HEK293 (cell line): ENCODE results near the gene PRXL2C.
A peak's percentile ranks its signal among the peaks of the same experiment; 100 is the strongest.

ENCODE experiments used
- GFI1B ChIP-seq: fragments of 450-650 bp; formaldehyde crosslinking; IDR thresholded peaks from 2 replicates; pipeline ENCODE4 v1.5.1; 2016; ENCODE audit warnings: missing biosample characterization, missing genetic modification characterization
- HOXA7 ChIP-seq: sonication (generic); formaldehyde crosslinking; IDR thresholded peaks from 2 replicates; pipeline ENCODE4 v1.8.1; 2022; ENCODE audit warnings: missing genetic modification reagents, borderline replicate concordance
- KLF1 ChIP-seq: fragments of 450-650 bp; formaldehyde crosslinking; IDR thresholded peaks from 2 replicates; pipeline ENCODE4 v1.5.1; 2016; ENCODE audit warnings: missing biosample characterization, missing genetic modification characterization
- KLF7 ChIP-seq: fragments of 450-650 bp; formaldehyde crosslinking; IDR thresholded peaks from 2 replicates; pipeline ENCODE4 v1.5.1; 2016; ENCODE audit warnings: missing biosample characterization, missing genetic modification characterization, borderline replicate concordance
- MEIS1 ChIP-seq: sonication (generic); formaldehyde crosslinking; IDR thresholded peaks from 2 replicates; pipeline ENCODE4 v1.8.1; 2022; ENCODE audit warnings: missing genetic modification reagents, mild to moderate bottlenecking, borderline replicate concordance
- OSR2 ChIP-seq: fragments of 450-650 bp; formaldehyde crosslinking; IDR thresholded peaks from 2 replicates; pipeline ENCODE4 v1.5.1; 2016; ENCODE audit warnings: missing biosample characterization, missing genetic modification characterization
- SP2 ChIP-seq: fragments of 450-650 bp; formaldehyde crosslinking; IDR thresholded peaks from 2 replicates; pipeline ENCODE4 v1.5.1; 2016; ENCODE audit warnings: missing biosample characterization, missing genetic modification characterization
- TCF7L2 ChIP-seq: IDR thresholded peaks from 2 replicates; pipeline ENCODE4 v1.6.1; 2011; ENCODE audit warnings: low read depth, mild to moderate bottlenecking, inconsistent platforms, low read length, moderate library complexity, borderline replicate concordance
- TRIM28 ChIP-seq: IDR thresholded peaks from 2 replicates; pipeline ENCODE4 v1.6.1; 2011; ENCODE audit warnings: low read length, control low read depth, borderline replicate concordance
- ZBTB1 ChIP-seq: fragments of 450-650 bp; formaldehyde crosslinking; IDR thresholded peaks from 2 replicates; pipeline ENCODE4 v1.5.1; 2016; ENCODE audit warnings: missing biosample characterization, missing genetic modification characterization
- ZBTB17 ChIP-seq: fragments of 450-650 bp; formaldehyde crosslinking; IDR thresholded peaks from 2 replicates; pipeline ENCODE4 v1.5.1; 2016; ENCODE audit warnings: missing biosample characterization, missing genetic modification characterization
- ZBTB7A ChIP-seq: fragments of 450-650 bp; formaldehyde crosslinking; IDR thresholded peaks from 2 replicates; pipeline ENCODE4 v1.5.1; 2016; ENCODE audit warnings: low read depth, missing biosample characterization, missing genetic modification characterization
- ZFP37 ChIP-seq: fragments of 450-650 bp; formaldehyde crosslinking; IDR thresholded peaks from 2 replicates; pipeline ENCODE4 v1.5.1; 2016; ENCODE audit warnings: missing biosample characterization, missing genetic modification characterization
- ZIC2 ChIP-seq: fragments of 450-650 bp; formaldehyde crosslinking; IDR thresholded peaks from 2 replicates; pipeline ENCODE4 v1.5.1; 2016; ENCODE audit warnings: missing biosample characterization, missing genetic modification characterization
- ZNF112 ChIP-seq: fragments of 450-650 bp; formaldehyde crosslinking; IDR thresholded peaks from 2 replicates; pipeline ENCODE4 v1.5.0; 2017; ENCODE audit warnings: missing biosample characterization, missing genetic modification characterization
- ZNF132 ChIP-seq: fragments of 450-650 bp; formaldehyde crosslinking; IDR thresholded peaks from 2 replicates; pipeline ENCODE4 v1.5.1; 2017; ENCODE audit warnings: missing biosample characterization, missing genetic modification characterization, borderline replicate concordance
- ZNF16 ChIP-seq: fragments of 450-650 bp; formaldehyde crosslinking; IDR thresholded peaks from 2 replicates; pipeline ENCODE4 v1.5.1; 2016; ENCODE audit warnings: low read depth, missing biosample characterization, missing genetic modification characterization
- ZNF174 ChIP-seq: fragments of 450-650 bp; formaldehyde crosslinking; IDR thresholded peaks from 2 replicates; pipeline ENCODE4 v1.5.0; 2017; ENCODE audit warnings: missing biosample characterization, mild to moderate bottlenecking, missing genetic modification characterization
- ZNF23 ChIP-seq: fragments of 450-650 bp; formaldehyde crosslinking; IDR thresholded peaks from 2 replicates; pipeline ENCODE4 v1.5.1; 2016; ENCODE audit warnings: missing biosample characterization, missing genetic modification characterization, borderline replicate concordance
- ZNF248 ChIP-seq: fragments of 450-650 bp; formaldehyde crosslinking; IDR thresholded peaks from 2 replicates; pipeline ENCODE4 v1.5.1; 2017; ENCODE audit warnings: missing biosample characterization, missing genetic modification characterization
- ZNF292 ChIP-seq: fragments of 450-650 bp; formaldehyde crosslinking; IDR thresholded peaks from 2 replicates; pipeline ENCODE4 v1.5.1; 2016; ENCODE audit warnings: low read depth, missing biosample characterization, missing genetic modification characterization, borderline replicate concordance
- ZNF501 ChIP-seq: fragments of 450-650 bp; formaldehyde crosslinking; IDR thresholded peaks from 2 replicates; pipeline ENCODE4 v1.5.1; 2016; ENCODE audit warnings: missing biosample characterization, missing genetic modification characterization
- ZNF555 ChIP-seq: fragments of 450-650 bp; formaldehyde crosslinking; conservative IDR thresholded peaks from 2 replicates; pipeline ENCODE4 v1.5.1; 2017; ENCODE audit warnings: missing biosample characterization, mild to moderate bottlenecking, missing genetic modification characterization, inconsistent platforms
- ZNF621 ChIP-seq: fragments of 450-650 bp; formaldehyde crosslinking; IDR thresholded peaks from 2 replicates; pipeline ENCODE4 v1.5.1; 2017; ENCODE audit warnings: missing biosample characterization, missing genetic modification characterization
- ZNF623 ChIP-seq: fragments of 450-650 bp; formaldehyde crosslinking; IDR thresholded peaks from 2 replicates; pipeline ENCODE4 v1.5.1; 2016; ENCODE audit warnings: missing biosample characterization, missing genetic modification characterization
- ZNF626 ChIP-seq: fragments of 450-650 bp; sonication (Bioruptor Pico); formaldehyde crosslinking; IDR thresholded peaks from 2 replicates; pipeline ENCODE4 v1.5.1; 2018; ENCODE audit warnings: missing biosample characterization, missing genetic modification characterization, inconsistent platforms
- ZNF629 ChIP-seq: fragments of 450-650 bp; formaldehyde crosslinking; IDR thresholded peaks from 2 replicates; pipeline ENCODE4 v1.5.1; 2017; ENCODE audit warnings: missing biosample characterization, missing genetic modification characterization
- ZXDB ChIP-seq: fragments of 450-650 bp; formaldehyde crosslinking; IDR thresholded peaks from 2 replicates; pipeline ENCODE4 v1.5.1; 2016; ENCODE audit warnings: missing biosample characterization, missing genetic modification characterization
- TF ChIP-seq, protein P1 (sequence below): fragments of 450-650 bp; formaldehyde crosslinking; IDR thresholded peaks from 2 replicates; pipeline ENCODE4 v1.5.1; 2017; ENCODE audit warnings: missing biosample characterization, missing genetic modification characterization
- TF ChIP-seq, protein P2 (sequence below): fragments of 450-650 bp; formaldehyde crosslinking; IDR thresholded peaks from 2 replicates; pipeline ENCODE4 v1.5.1; 2016; ENCODE audit warnings: missing biosample characterization, missing genetic modification characterization
- TF ChIP-seq, protein P3 (sequence below): fragments of 450-650 bp; formaldehyde crosslinking; IDR thresholded peaks from 2 replicates; pipeline ENCODE4 v1.5.1; 2016; ENCODE audit warnings: missing biosample characterization, missing genetic modification characterization, low read depth
- TF ChIP-seq, protein P4 (sequence below): fragments of 450-650 bp; formaldehyde crosslinking; conservative IDR thresholded peaks from 2 replicates; pipeline ENCODE4 v1.5.1; 2016; ENCODE audit warnings: low read depth, missing biosample characterization, missing genetic modification characterization
- TF ChIP-seq, protein P5 (sequence below): fragments of 450-650 bp; formaldehyde crosslinking; IDR thresholded peaks from 2 replicates; pipeline ENCODE4 v1.5.1; 2017; ENCODE audit warnings: missing biosample characterization, missing genetic modification characterization

The PRXL2C gene

DNA sequence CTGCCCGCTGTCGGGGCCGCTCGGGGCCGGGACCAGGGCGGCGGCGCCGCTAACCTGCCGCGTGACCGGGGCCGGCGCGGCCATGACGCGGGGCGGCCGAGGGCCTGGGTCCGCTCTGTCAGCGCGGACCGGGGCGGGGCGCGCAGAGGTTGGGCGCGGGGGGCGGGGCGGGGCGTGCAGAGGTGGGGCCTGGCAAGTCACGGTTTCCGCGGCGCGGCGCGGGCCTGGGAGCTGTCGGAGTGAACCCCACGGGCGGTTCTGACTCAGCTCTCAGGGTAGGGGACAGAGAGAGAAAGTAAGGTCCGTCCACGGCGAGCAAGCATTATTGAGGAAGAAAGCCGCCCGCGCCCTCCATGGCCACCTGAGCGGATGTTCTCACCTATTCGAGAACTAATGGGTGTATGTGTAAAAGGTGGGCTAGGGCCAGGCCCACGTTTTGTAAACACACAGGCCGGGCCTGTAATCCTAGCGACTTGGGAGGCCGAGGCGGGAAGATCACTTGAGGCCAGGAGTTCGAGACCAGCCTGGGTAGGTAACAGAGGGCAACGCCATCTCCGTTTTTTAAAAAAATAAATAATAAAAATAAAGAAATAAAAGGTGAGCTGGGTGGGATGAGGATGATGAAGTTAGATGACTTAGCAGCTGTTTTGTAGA lies at the start of gene PRXL2C (continued):
- peak; percentile 68 for TF ChIP-seq KLF1 (tag by site-specific recombination)
- TF ChIP-seq TCF7L2: no peak
- 0 out of 2 replicates have a peak, but pooled peaks have one; percentile 15 for TF ChIP-seq SP2 (tag by site-specific recombination)
- TF ChIP-seq ZNF626: no peak
- TF ChIP-seq ZNF248 (tag by site-specific recombination): no peak
- no peak for TF ChIP-seq ZFP37
- no peak for TF ChIP-seq ZNF621
- no peak for TF ChIP-seq ZBTB17 (tag by site-specific recombination)
- TF ChIP-seq ZNF501 (tag by site-specific recombination): no peak
- TF ChIP-seq ZNF292: no peak
- no peak for TF ChIP-seq ZNF23 (tag by site-specific recombination)
- TF ChIP-seq, protein P1, sequence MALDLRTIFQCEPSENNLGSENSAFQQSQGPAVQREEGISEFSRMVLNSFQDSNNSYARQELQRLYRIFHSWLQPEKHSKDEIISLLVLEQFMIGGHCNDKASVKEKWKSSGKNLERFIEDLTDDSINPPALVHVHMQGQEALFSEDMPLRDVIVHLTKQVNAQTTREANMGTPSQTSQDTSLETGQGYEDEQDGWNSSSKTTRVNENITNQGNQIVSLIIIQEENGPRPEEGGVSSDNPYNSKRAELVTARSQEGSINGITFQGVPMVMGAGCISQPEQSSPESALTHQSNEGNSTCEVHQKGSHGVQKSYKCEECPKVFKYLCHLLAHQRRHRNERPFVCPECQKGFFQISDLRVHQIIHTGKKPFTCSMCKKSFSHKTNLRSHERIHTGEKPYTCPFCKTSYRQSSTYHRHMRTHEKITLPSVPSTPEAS (tag by site-specific recombination): no peak
- TF ChIP-seq ZBTB7A (tag by site-specific recombination): no peak
- TF ChIP-seq, protein P2, sequence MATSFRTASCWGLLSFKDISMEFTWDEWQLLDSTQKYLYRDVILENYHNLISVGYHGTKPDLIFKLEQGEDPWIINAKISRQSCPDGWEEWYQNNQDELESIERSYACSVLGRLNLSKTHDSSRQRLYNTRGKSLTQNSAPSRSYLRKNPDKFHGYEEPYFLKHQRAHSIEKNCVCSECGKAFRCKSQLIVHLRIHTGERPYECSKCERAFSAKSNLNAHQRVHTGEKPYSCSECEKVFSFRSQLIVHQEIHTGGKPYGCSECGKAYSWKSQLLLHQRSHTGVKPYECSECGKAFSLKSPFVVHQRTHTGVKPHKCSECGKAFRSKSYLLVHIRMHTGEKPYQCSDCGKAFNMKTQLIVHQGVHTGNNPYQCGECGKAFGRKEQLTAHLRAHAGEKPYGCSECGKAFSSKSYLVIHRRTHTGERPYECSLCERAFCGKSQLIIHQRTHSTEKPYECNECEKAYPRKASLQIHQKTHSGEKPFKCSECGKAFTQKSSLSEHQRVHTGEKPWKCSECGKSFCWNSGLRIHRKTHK (tag by site-specific recombination): no peak
- no peak for TF ChIP-seq ZNF623
- TF ChIP-seq ZNF112 (tag by site-specific recombination): no peak
- no peak for TF ChIP-seq ZBTB1
- TF ChIP-seq, protein P3, sequence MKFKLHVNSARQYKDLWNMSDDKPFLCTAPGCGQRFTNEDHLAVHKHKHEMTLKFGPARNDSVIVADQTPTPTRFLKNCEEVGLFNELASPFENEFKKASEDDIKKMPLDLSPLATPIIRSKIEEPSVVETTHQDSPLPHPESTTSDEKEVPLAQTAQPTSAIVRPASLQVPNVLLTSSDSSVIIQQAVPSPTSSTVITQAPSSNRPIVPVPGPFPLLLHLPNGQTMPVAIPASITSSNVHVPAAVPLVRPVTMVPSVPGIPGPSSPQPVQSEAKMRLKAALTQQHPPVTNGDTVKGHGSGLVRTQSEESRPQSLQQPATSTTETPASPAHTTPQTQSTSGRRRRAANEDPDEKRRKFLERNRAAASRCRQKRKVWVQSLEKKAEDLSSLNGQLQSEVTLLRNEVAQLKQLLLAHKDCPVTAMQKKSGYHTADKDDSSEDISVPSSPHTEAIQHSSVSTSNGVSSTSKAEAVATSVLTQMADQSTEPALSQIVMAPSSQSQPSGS (tag by site-specific recombination): no peak
- TF ChIP-seq ZNF16 (tag by site-specific recombination): no peak
- peak; percentile 43; the same call in 1 of the 2 replicates for TF ChIP-seq KLF7
- TF ChIP-seq ZNF629: no peak
- no peak for TF ChIP-seq TRIM28
- TF ChIP-seq, protein P4, sequence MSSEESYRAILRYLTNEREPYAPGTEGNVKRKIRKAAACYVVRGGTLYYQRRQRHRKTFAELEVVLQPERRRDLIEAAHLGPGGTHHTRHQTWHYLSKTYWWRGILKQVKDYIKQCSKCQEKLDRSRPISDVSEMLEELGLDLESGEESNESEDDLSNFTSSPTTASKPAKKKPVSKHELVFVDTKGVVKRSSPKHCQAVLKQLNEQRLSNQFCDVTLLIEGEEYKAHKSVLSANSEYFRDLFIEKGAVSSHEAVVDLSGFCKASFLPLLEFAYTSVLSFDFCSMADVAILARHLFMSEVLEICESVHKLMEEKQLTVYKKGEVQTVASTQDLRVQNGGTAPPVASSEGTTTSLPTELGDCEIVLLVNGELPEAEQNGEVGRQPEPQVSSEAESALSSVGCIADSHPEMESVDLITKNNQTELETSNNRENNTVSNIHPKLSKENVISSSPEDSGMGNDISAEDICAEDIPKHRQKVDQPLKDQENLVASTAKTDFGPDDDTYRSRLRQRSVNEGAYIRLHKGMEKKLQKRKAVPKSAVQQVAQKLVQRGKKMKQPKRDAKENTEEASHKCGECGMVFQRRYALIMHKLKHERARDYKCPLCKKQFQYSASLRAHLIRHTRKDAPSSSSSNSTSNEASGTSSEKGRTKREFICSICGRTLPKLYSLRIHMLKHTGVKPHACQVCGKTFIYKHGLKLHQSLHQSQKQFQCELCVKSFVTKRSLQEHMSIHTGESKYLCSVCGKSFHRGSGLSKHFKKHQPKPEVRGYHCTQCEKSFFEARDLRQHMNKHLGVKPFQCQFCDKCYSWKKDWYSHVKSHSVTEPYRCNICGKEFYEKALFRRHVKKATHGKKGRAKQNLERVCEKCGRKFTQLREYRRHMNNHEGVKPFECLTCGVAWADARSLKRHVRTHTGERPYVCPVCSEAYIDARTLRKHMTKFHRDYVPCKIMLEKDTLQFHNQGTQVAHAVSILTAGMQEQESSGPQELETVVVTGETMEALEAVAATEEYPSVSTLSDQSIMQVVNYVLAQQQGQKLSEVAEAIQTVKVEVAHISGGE (tag by site-specific recombination): no peak
- no peak for TF ChIP-seq GFI1B
- TF ChIP-seq ZNF174 (tag by site-specific recombination): no peak
- TF ChIP-seq, protein P5, sequence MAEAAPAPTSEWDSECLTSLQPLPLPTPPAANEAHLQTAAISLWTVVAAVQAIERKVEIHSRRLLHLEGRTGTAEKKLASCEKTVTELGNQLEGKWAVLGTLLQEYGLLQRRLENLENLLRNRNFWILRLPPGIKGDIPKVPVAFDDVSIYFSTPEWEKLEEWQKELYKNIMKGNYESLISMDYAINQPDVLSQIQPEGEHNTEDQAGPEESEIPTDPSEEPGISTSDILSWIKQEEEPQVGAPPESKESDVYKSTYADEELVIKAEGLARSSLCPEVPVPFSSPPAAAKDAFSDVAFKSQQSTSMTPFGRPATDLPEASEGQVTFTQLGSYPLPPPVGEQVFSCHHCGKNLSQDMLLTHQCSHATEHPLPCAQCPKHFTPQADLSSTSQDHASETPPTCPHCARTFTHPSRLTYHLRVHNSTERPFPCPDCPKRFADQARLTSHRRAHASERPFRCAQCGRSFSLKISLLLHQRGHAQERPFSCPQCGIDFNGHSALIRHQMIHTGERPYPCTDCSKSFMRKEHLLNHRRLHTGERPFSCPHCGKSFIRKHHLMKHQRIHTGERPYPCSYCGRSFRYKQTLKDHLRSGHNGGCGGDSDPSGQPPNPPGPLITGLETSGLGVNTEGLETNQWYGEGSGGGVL (tag by site-specific recombination): no peak
- 0 out of 2 replicates have a peak, but pooled peaks have one; percentile 36 for TF ChIP-seq ZXDB
- TF ChIP-seq HOXA7: 0 out of 2 replicates have a peak, but pooled peaks have one; percentile 10
- no peak for TF ChIP-seq ZNF555 (tag by site-specific recombination)
- no peak for TF ChIP-seq OSR2 (tag by site-specific recombination)
- no peak for TF ChIP-seq ZNF132 (tag by site-specific recombination)
- no peak for TF ChIP-seq MEIS1
- TF ChIP-seq ZIC2 (tag by site-specific recombination): no peak
